ENCODE measurements around the gene FAM124B. TPM values are rescaled to one million over a fixed set of nuclear protein-coding genes. Genes with fewer than 3 reads are reported as not detected.
A peak's percentile ranks its signal among the peaks of the same experiment; 100 is the strongest.

FAM124B gene
- total RNA-seq, 4 donors from 2014 or later: 1.4 to 17.0 (median 3.5) TPM

DNA sequence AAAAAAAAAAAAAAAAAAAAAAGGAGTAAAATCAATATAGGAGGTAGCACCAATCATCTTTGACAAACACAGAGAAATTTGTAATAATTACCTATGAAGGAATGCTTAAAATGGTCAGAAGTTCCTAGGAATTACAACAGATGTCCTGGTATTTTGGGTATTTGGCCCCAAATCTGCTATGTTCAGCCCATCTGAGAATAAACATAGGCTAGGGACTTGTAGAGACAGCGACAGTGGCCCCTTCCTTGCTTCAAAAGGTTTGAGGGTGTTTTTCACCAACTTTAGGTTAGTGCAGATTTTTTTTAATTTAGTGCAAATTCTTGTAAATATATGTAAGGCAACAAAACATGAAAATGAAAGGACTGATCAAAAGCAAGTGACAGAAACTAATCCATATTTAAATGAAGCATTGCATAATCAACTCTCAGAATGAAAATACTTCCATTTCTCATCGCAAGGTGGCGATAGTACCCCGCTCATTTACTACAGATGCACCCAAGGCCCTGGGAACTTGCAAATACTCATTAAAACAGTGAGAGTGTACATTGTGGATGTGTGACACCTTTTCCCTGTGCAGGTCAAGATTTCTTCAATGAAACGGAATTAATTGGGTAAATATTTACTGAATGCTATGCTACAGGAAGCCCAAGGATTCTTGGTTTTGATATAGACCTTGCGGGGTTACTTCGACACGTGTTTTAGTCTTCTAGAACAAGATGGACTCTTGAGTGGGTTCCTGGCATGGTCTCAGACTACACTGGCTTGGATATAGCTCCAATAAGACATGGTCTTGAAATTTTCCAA is 44.6 kb downstream of the FAM124B start:
- ATAC-seq (ENCODE audit: low FRiP score) (no peak), DNase-seq (ENCODE audit: low spot score) (no peak)
- TF ChIP-seq, protein P1, sequence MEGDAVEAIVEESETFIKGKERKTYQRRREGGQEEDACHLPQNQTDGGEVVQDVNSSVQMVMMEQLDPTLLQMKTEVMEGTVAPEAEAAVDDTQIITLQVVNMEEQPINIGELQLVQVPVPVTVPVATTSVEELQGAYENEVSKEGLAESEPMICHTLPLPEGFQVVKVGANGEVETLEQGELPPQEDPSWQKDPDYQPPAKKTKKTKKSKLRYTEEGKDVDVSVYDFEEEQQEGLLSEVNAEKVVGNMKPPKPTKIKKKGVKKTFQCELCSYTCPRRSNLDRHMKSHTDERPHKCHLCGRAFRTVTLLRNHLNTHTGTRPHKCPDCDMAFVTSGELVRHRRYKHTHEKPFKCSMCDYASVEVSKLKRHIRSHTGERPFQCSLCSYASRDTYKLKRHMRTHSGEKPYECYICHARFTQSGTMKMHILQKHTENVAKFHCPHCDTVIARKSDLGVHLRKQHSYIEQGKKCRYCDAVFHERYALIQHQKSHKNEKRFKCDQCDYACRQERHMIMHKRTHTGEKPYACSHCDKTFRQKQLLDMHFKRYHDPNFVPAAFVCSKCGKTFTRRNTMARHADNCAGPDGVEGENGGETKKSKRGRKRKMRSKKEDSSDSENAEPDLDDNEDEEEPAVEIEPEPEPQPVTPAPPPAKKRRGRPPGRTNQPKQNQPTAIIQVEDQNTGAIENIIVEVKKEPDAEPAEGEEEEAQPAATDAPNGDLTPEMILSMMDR (IDR thresholded peaks at IDR 0.05): peak in 2 of 3 donors; percentile 9 to 39

DNA sequence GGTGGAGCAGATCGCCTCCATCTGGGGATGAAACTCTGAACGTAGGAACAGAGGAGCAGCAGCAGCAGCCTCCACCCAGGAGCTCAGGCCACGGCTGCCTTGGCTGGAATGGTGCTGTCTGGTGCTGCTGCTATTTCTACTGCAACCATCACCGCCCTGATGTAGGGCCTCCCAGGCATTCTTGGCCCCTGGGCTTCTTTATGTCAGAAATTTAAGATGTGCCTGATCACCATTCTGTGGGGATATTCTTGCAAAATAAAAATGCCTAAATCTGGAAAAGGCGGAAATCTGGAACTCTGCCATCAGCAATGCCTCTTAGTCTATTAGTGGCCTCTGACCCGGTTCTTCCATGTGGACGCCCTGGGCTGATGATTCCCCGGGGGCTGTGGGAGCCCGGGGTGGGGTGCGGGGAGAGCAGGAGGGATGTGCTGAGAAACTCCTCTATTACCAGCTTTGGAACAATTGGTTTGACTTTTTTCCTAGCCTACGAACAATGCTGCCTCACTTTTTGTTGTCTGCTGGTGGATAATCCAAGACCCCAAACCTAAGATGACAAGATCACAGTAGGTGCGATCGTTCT is 47.2 kb downstream of the FAM124B start:
- DNase-seq (ENCODE audit: low spot score) (no peak), ATAC-seq (ENCODE audit: low FRiP score) (no peak)
- TF ChIP-seq, protein P1 (IDR thresholded peaks at IDR 0.05): no peak

DNA sequence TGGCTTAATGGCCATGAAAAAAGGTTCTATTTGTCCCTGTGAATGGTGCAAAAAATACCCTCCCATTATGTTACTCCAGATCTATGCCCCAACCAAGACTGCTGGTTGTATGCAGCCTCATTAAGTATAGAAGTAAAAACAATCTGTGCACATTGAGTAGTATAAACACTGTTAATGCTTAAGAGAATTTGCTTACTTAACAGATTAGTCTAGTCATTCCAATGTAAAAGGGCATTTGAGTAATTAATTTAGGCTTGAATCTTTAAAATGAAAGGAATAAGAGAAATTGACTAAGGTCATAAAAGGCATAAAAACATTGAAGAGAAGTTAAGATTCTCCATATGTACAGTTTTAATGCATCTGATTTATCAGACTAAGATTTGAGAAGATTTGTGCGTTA is 51.2 kb downstream of the FAM124B start:
- TF ChIP-seq, protein P1 (IDR thresholded peaks at IDR 0.05): no peak
- DNase-seq (ENCODE audit: low spot score) (no peak), ATAC-seq (ENCODE audit: low FRiP score) (no peak)

DNA sequence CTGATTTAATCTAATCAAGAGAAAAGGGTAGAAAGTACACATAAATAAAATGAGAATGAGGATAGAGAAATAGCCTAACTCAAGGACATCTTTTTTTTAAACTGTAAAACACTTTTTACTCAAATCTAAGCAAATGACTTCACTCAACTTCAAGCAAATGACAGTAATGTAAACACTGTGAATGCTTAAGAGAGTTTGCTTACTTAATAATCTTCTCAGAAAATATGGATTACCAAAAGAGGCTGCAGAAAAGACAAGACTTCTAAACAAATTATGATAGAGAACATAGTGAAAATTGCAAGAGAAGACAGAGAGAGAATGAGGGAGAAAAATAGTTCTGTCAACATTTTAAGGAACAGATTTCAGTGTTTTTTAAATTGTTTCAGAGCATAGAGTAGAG is 52.5 kb downstream of the FAM124B start:
- no peak for DNase-seq (ENCODE audit: low spot score)
- TF ChIP-seq, protein P1 (IDR thresholded peaks at IDR 0.05): no peak
- ATAC-seq (ENCODE audit: low FRiP score): no peak

DNA sequence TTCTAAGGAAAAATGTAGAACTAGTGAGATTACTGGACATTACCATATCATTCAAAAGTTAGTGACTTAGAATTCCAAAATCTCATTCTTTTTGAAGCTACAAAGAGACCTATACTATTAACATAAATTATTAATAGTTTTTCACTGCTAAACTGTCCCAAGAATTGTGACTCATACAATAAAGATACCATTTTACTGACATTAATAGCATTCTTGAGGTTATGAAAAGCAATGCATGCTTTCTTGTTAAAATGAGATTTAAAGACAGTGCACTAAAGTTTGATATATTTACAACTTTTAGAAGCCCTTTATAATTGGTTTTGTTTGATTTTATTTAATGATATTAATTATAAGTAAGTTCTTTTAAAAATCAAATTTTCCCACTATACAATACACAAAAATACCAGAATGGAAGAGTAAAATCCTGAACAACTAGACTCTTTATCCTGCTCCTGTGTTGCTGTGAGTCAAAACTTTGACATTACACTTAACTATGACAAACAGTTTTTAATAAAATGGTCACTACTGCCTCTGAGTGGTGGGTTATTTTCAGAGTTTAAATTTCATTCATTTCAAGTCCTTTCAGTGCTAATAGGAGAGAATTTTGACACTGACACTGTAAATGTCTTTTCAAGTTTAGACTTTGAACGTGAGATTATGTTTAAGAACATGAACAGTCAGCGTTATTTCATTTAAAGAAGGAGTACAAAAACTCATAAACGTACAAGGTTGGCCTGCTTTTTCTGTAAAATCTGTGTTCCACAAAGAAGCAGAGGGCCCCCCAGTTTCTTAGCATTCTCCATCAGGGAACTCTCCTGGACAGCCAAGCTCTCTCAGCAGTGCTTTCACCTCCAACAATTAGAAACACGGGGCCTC is 54.5 kb downstream of the FAM124B start:
- DNase-seq (ENCODE audit: low spot score): no peak
- TF ChIP-seq, protein P1 (IDR thresholded peaks at IDR 0.05): no peak
- ATAC-seq (ENCODE audit: low FRiP score): no peak

DNA sequence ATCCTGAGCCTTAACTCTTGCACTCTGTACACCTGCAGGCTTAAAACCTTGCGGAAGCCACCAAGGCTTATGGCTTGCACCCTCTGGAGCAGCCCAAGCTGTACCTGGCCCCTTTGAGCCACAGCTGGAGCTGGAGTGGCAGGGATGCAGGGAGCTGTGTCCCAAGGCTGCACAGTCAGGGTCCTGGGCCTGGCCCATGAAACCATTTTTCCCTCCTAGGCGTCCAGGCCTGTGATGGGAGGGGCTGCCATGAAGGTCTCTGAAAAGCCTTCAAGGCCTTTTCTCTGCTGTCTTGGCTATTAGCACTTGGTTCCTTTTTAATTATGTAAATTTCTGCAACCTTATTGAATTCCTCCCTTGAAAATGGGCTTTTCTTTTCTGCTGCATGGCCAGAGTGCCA is 56.4 kb downstream of the FAM124B start:
- no peak for DNase-seq (ENCODE audit: low spot score)
- ATAC-seq (ENCODE audit: low FRiP score): no peak
- TF ChIP-seq, protein P1 (IDR thresholded peaks at IDR 0.05): no peak
